GM21576 (cell line): ENCODE data around the gene ARHGAP44.
"Not testable (repeated sequence)": the region's sequence is repeated elsewhere in the genome, so short reads cannot be mapped to it uniquely, and the experiment has no call there.

ENCODE experiments used
- ATAC-seq: cut with Tn5 transposase; IDR thresholded peaks from one replicate; pipeline ENCODE4 v1.9.1; 2021; ENCODE audit warnings: mild to moderate bottlenecking, moderate library complexity; ENCODE audit not compliant: unreplicated experiment

Gene ARHGAP44

GRCh38 chr17:12958786-12959185 is 169.5 kb downstream of the ARHGAP44 start:
- ATAC-seq = no peak

DNA sequence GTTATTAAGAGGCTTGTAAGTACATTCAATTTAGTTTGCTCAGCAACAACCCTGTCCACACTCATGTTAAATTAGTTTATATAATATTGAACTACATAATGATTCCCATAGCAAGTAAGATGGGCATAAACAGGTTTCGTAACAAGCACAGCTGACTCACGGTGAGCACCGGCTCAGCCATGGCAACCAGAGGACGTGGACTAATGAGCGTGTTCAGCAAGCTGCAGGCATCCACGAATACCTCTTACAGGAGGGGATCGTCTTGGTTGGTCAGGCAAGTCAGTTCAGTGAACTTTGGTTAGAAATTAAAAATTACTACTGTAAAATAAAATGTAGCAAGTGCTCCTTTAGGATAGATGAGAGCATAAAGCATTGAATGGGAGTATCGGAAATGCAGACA is 170.1 kb downstream of the ARHGAP44 start:
- no peak for ATAC-seq

- no peak for ATAC-seq
Measured at GRCh38 chr17:12961655-12962054, 172.4 kb downstream of the ARHGAP44 start.

DNA sequence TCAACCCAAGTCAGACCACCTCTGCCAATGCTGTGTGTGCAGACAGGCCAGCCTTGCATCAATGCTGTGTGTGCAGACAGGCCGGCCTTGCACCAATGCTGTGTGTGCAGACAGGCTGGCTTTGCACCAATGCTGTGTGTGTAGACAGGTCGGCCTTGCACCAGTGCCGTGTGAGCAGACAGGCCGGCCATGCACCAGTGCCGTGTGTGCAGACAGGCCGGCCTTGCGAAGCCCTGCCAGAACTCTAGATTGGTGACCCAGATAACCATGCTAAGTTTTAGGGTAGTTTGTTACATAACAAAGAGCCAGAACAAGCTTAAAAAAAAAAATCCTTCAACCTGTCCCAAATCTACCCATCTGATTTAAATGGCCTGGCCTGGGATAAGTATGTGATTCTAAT is 174.2 kb downstream of the ARHGAP44 start:
- ATAC-seq = no peak

DNA sequence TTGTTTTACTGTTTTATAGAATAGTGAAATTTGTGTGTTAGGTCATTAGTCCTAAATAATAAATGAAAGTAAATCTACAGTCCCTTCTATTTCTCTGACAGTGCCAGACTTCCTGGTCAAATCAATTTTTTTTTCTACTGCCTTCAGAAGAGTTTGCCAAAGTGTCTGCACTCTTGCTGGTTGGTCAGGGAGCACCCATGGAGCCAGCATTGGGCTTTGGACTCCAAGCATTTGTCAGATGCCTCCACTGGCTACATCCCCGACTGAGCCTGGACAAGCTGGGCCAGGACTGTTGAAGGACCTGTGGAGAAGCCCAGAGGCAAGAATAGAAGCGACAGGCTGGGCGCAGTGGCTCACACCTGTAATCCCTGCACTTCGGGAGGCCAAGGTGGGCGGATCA is 174.9 kb downstream of the ARHGAP44 start:
- no peak for ATAC-seq

DNA sequence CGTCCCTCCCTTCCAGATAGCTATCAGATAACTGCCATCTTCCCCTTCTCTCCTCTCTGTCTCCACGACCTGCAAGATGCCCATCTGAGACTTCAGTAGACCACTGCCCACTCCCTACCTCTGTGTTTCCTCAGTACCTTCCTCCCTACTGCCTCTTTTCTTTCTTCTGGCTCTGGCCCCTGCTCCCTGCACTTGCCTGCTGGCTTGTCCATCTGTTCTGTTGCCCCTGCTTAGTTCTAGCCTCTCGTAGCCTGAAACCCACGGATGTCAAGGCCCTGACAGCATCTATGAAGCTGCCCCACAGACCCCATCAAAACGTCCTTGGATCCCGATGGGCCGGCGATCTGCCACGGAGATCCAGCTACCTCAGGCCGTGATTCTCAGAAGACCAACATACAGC is 175.5 kb downstream of the ARHGAP44 start:
- ATAC-seq = no peak

GRCh38 chr17:12965988-12966387 is 176.7 kb downstream of the ARHGAP44 start:
- no peak for ATAC-seq

GRCh38 chr17:12966413-12966812 is 177.1 kb downstream of the ARHGAP44 start:
- no peak for ATAC-seq

DNA sequence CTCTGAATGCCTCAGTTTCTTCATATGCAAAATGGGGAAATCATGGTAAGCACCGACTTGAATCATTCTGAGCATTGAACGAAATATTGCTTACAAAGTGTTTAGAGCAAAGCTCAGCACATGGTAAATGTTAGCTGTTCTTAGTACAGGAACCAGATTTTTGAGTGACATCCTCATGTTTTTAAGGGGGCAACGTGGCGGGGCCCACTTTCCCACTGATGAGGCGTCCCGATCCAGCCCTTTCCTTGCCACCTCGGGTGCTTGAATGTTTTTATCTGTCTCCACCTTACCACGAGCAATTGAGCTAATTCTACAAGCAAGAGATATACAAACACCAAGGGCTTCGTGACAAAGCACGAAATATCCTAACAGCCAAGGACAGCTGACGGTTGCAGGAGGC is 178.7 kb downstream of the ARHGAP44 start:
- ATAC-seq = no peak

DNA sequence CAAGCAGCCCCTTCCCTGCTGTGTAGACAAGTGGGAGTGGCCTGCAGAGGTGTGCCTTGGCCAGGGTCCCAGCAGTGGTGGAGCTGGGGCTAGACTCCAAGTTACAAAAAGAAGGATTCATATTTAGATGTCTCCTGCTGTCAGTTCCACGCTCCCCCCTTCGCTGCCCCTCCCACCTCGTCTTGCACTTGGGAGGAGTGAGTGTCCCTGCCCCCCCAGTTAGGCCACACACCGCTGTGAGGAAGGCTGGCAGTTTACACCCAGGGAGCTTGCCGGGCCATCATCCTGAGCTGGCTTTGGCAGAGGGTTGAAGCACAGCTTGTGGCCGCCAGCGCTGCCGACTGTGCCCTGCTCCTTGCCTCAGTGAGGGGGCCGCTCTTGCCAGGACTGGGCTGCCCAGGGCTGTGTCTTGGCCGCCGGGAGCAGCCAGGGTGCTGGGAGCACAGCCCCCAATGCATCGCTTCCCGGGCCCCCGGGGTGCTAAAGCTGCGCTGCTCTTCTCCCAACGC is 184.3 kb downstream of the ARHGAP44 start:
- ATAC-seq = no peak

GRCh38 chr17:12974005-12974531 is 184.8 kb downstream of the ARHGAP44 start:
- ATAC-seq = no peak

DNA sequence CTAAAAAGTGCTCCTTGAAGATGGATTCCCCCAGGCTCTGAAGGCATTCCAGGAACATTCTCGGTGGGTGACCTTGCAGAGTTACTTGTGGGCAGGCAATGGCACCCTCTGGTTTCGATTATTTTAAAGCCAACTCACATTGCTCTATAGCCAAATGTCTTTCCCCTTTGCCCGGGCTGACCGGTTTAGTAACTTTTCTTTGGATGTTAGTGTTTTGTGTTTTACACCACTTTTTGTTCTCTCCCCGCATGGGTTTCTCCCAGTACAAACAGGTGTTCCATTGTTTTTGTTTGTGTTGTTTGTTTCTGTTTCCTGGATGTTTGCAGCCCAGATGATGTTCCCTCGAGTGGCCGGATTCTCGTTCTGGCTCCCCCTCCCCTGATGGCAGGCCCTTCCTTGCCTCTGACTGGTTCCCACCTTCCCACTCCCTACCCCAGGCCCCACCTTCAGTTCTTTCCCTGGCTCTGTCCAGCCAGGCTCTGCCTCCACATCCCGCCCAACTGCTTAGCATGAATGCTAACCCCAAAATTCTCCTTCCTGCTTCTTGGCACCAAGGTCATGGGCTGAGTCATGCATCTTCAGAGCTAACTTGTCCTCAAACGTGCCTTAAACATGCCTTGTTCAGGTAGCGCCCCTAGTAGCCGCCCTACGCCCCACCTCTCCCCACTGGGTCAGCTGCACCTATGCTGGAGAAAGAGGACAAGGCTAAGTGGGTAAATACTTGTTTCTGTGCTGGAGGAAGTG is 187.9 kb downstream of the ARHGAP44 start:
- ATAC-seq = no peak

DNA sequence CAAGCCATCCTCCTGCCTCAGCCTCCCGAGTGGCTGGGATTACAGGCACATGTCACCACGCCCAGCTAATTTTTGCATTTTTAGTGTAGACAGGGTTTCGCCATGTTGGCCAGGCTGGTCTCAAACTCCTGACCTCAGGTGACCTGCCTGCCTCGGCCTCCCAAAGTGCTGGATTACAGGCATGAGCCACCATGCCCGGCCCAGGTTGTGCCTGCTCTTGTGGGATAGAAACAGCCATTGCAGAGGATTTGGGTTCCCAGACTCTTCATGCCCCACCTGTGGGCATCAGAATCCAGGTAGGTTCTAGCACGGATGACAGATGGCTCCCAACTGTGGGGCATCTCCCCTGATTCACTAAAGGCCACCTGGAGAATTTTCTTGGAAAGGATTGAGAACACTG is 189.5 kb downstream of the ARHGAP44 start:
- not testable (repeated sequence) for ATAC-seq

DNA sequence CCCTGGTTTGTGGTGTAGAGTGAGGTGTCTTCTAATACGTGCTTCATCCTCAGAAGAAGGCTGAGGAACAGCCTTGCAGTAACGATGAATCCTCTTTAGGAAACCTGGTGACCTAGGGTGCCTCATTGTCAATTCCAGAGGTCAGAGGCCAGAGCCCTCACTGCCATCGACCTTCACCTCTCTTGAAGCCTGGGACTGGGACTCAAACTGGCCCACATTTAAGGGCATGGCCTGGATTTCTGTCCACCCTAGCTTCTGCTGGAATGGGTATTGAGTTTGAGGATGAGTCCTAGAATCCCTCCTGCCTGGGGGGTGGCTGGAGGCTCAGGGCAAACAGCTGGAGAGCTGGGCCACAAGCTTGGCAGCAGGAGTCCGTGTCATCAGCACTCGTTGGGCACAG is 189.9 kb downstream of the ARHGAP44 start:
- ATAC-seq = no peak

DNA sequence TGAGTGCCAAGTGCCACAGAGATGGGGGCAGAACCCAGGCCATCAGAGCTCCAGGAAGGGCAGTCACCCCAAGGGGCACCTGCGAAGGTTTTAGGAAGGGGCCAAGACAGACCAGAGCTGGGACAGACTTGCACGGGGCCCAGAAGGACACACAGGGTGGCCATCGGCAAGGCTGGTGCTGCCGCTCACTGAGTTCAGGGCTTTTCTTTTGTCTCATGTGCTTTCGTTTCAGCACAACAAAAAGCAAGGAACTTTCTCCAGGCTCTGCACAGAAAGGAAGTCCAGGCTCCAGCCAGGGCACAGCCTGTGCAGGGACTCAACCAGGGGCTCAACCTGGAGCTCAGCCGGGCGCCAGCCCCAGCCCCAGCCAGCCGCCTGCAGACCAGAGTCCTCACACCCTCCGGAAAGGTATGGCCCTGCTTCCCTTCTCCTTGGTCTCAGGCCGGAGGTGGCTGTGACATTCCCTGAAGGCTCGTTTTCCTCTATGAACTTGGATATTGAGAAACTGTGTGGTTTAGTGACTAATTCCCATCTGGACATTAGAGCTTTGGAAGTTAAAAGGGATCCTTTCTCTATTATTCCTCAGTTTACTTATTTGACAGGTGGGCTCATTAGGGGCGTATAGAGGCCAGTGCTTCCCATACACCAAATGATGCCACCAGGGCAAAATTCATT is 190.7 kb downstream of the ARHGAP44 start:
- ATAC-seq = no peak

- ATAC-seq = no peak
Measured at GRCh38 chr17:12982224-12982623, 192.9 kb downstream of the ARHGAP44 start.

- no peak for ATAC-seq
Measured at GRCh38 chr17:12983991-12984884, 194.9 kb downstream of the ARHGAP44 start.

GRCh38 chr17:12985431-12986293 is 196.4 kb downstream of the ARHGAP44 start:
- ATAC-seq = no peak

GRCh38 chr17:12987120-12987519 is 197.8 kb downstream of the ARHGAP44 start:
- no peak for ATAC-seq
